ENCODE measurements around the gene GPR152.
A peak's percentile ranks its signal among the peaks of the same experiment; 100 is the strongest.

The GPR152 gene

DNA sequence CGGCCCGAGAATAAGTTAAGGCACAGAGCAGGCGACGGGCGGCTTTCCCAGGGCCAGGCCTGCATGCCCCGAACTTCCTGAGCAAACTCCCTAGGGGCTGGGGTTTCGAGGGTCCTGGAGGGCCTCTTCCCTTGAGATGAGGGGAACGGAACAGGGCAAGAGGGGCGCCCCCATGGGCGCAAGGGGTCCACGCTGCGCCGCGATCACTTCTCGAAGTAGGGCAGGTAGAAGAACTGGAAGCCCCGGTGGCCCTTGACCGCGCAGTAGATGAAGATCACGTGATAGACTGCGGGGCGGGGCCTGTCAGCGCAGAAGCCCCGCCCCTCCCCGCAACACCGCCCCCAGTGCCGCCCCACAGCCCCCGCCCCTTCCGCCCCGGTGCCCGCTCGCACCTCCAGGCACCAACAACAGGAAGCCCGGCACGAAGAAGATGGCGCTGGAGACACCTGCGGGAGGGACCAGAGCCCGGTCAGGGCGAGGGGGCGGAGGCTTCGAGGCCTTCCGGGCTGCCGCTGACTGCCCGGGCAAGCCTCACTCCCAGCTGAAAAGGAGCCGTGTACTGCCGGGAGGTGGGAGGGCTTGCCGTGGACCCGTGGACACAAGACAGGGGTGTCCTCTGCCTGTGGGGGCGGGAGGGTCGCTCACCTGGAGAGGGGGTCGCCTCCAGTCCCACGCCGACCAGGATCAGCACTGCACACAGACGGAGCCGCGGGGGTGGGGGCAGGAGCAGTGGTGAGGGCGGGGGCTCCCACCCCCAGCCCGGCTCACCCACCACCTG, 12.1 kb upstream of the GPR152 start:
- Mint-ChIP-seq H3K4me1 (peaks cover 41 to 73% of the 10 kb centered on the region in 2 donors), H3K36me3 (peaks cover 12 to 21% of the 10 kb centered on the region in 2 donors), H3K4me3 (peak overlapping the region; percentile 94 to 99), H3K27me3 (no peaks in the 10 kb centered on the region), H3K9me3 (no peaks in the 10 kb centered on the region), H3K27ac (peak overlapping the region; percentile 98)
- DNase-seq (peak; percentile 90), ATAC-seq (replicated peaks) (peak; percentile 76)

DNA sequence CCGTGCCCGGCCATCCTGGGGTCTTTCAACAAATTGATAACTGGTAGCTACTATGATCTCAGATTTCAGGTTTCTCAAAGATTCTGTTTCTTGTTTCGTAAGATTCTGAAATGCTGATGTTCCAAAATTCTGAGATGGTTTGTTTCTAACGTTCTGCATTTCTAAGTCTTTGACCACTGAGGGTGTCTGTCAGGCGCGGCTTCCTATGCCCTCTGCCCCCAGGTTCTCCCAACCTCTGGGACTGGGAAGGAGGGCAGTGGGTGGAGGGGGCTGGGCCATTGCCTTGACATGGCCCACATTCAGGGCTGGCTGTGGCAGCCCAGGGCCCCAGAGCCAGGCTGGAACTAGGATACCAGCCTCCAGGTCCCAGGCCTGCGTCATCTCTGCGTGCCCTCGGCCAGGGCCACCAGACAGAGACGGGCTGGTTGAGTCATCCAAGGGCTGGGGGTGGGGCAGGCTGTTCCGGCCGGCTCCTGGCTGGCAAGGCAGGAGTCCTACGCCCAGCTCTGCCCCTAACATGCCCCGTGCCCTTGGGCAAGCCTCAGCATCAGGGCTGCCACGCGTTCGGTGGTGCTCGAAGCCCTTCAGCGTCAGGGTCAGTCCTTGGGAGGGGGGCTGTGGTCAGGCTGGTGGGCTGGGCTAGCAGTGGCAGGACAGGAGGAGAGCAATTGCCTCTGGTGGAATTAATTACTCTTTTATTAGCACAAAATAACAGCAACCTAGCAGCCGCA, 11.3 kb upstream of the GPR152 start:
- no peaks in the 10 kb centered on the region for H3K9me3 Mint-ChIP-seq
- no peaks in the 10 kb centered on the region for H3K27me3 Mint-ChIP-seq
- DNase-seq (no peak), ATAC-seq (replicated peaks) (no peak)
- peak overlapping the region; percentile 94 to 99 for H3K4me3 Mint-ChIP-seq
- H3K27ac Mint-ChIP-seq: peak overlapping the region; percentile 98
- peaks cover 12 to 21% of the 10 kb centered on the region in 2 donors for H3K36me3 Mint-ChIP-seq
- H3K4me1 Mint-ChIP-seq: peaks cover 46 to 80% of the 10 kb centered on the region in 2 donors

DNA sequence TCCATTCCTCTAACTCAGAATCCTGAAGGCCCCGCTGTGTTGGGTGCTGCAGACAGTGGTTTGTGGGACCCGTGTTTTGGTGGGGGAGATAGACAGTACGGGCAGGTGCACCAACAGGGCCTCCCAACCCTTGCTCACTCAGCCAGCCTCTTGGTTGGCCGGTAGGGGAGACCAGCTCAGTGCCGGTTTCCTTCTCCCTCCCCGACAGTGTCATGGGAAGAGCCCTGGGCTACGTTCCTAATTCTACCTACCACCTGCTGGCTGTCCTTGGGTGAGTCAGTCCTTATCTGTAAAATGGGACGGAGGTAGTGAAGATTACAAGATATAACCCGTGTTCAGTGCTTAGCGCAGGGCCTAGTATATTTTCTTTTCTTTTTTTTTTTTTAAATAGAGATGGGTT, 10.7 kb upstream of the GPR152 start:
- Mint-ChIP-seq H3K27ac (peak overlapping the region; percentile 47), H3K9me3 (no peaks in the 10 kb centered on the region), H3K27me3 (no peaks in the 10 kb centered on the region), H3K4me1 (peaks cover 43 to 82% of the 10 kb centered on the region in 2 donors), H3K4me3 (no peak overlapping the region), H3K36me3 (peaks cover 9 to 21% of the 10 kb centered on the region in 2 donors)
- ATAC-seq (replicated peaks) (no peak), DNase-seq (no peak)

DNA sequence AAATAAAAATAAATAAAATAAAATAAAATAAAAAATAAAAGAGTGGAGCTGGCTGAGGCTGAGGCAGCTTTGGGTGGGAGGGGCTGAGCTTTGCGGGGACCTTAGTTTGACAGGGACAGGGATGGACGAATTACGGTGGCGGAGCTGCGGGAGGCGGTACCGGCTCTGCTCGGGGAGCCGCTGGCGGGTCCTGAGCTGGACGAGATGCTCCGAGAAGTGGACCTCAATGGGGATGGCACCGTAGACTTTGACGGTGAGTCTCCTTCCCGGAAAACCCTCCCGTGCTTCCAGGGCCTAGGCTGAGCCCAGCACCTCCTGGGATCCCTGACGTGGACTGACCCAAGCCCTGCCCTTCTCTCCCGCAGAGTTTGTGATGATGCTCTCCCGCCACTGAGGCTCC, 5.7 kb upstream of the GPR152 start:
- H3K27me3 Mint-ChIP-seq: no peaks in the 10 kb centered on the region
- H3K9me3 Mint-ChIP-seq: no peaks in the 10 kb centered on the region
- peak overlapping the region; percentile 96 for H3K27ac Mint-ChIP-seq
- H3K36me3 Mint-ChIP-seq: no peaks in the 10 kb centered on the region
- H3K4me1 Mint-ChIP-seq: peaks cover 35 to 75% of the 10 kb centered on the region in 2 donors
- no peak overlapping the region for H3K4me3 Mint-ChIP-seq
- DNase-seq (no peak), ATAC-seq (replicated peaks) (no peak)

DNA sequence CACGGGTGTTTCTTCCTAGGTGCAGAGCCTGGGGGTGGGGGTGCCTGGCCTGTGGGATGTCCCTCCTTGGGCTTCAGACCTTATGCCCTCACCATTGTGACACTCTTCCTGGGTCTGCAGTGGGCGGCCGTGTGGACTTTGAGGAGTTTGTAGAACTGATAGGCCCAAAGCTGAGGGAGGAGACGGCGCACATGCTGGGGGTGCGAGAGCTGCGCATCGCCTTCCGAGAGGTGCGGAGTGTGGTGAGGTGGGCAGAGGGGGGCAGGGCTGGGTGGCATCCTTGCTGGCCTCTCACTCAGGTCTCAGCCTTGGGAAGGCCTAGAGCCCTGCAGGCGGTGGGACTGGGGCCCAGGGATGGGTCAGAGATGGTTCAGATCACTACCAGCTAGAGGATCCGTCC, 4.9 kb upstream of the GPR152 start:
- Mint-ChIP-seq H3K36me3 (no peaks in the 10 kb centered on the region), H3K4me3 (no peak overlapping the region), H3K27me3 (no peaks in the 10 kb centered on the region), H3K4me1 (peaks cover 30 to 73% of the 10 kb centered on the region in 2 donors), H3K27ac (peak overlapping the region; percentile 60), H3K9me3 (no peaks in the 10 kb centered on the region)
- no peak for DNase-seq
- ATAC-seq (replicated peaks): no peak

DNA sequence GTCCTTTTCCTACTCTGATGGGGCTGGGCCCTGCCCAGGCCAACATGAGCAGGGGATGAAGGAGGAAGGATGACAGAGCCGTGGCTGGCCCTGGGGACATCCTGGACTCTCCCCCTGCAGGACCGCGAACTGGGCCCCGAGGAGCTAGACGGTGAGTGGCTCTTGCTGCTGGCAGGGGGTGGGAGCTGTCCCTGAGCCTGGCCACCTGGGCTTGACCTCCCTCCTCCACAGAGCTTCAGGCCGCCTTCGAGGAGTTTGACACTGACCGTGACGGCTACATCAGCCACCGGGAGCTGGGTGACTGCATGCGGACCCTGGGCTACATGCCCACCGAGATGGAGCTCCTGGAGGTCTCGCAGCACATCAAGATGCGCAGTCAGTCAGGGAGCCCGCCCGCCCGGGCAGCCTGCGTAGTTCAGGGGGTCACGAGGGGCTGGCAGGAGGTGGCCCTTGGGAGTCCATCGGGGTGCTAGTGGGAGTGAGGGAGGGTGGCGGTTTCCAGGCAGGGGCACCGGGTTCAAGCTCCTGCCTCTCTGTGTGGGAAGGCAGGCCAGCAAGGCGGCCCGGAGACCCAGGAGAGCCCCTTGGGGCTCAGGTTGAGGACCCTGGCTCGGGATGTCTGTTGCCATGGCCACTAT, 3.7 kb upstream of the GPR152 start:
- Mint-ChIP-seq H3K36me3 (no peaks in the 10 kb centered on the region), H3K4me1 (peaks cover 36 to 84% of the 10 kb centered on the region in 2 donors), H3K9me3 (no peaks in the 10 kb centered on the region), H3K4me3 (no peak overlapping the region), H3K27me3 (no peaks in the 10 kb centered on the region), H3K27ac (no peak overlapping the region)
- no peak for DNase-seq
- no peak for ATAC-seq (replicated peaks)

DNA sequence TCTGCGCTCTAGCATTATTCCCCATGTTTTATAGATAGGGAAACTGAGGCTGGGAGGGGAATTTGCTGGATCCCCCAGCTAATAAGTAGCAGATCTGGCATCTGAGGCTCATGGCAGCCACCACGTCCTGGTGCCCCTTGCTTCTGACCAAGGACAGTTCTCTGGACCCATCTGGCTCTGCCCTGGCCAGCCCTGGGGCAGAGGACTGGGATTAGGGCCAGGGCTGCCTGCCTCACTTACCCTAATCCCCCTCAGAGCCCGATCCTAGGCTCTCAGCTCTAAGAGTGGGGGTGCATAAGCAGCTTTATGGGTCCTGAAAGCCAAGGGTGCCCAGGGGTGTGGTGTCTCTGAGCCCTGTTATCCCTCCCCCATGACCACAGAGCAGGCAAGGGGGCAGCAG, 2.5 kb upstream of the GPR152 start, which contains the start of gene CABP4:
TSS of gene CABP4 (plus strand) at position 301 of the 400 bp plus-strand sequence. CDS start at position 371, 70 bp downstream.
- Mint-ChIP-seq H3K9me3 (no peaks in the 10 kb centered on the region), H3K36me3 (no peaks in the 10 kb centered on the region), H3K27me3 (no peaks in the 10 kb centered on the region), H3K4me1 (peaks cover 35 to 84% of the 10 kb centered on the region in 2 donors), H3K4me3 (no peak within 1 kb of the TSS), H3K27ac (peak within 1 kb of the TSS; percentile 65)
- ATAC-seq (replicated peaks): no peak
- DNase-seq: no peak

DNA sequence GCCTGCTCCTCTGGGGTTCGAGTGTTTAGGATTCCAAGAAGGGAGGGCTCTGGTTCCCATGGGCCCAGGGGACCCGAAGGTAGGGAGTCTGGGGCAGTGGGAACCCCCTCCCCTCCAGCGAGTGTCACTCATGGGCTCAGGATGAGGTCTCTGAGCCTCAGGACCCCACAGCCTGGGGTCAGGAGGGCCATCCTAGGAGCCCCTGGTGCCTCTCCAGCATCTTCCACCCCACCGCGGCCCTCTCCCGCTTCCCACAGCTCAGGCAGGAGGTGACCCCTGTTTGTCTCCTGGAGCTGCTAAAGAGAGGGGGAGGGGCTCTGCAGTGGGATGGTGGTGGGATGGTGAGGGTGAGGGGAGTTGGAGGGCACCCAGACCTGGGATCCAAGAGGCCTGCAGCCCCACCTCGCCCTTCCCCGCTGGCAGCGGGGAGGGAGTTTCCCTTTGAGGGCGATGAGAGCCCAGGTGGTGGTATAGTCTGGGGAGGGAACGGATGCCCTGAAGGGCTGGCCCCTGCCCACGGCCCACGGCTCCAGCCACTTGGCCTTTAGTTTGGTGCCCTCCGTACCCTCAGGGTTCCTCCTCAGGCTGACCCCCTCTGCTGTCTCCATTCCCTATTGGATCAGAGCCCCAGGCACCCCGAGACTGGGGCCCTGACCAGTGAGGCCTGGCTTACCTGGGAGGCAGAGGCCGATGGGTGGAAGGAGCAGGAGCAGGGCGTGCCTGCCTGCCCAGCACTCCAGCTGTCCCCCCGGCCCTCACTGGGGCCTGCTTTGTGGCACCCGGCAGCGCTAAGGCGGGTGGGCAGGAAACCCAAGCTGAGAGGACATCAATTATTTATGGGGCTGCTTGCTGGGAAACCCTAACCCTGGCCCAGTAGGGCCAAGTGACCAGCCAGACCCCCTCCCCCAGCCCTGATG, 1.5 kb upstream of the GPR152 start:
- H3K9me3 Mint-ChIP-seq: no peaks in the 10 kb centered on the region
- H3K36me3 Mint-ChIP-seq: no peaks in the 10 kb centered on the region
- ATAC-seq (replicated peaks) (no peak), DNase-seq (no peak)
- no peak overlapping the region for H3K4me3 Mint-ChIP-seq
- H3K4me1 Mint-ChIP-seq: peaks cover 35 to 84% of the 10 kb centered on the region in 2 donors
- no peak overlapping the region for H3K27ac Mint-ChIP-seq
- no peaks in the 10 kb centered on the region for H3K27me3 Mint-ChIP-seq

DNA sequence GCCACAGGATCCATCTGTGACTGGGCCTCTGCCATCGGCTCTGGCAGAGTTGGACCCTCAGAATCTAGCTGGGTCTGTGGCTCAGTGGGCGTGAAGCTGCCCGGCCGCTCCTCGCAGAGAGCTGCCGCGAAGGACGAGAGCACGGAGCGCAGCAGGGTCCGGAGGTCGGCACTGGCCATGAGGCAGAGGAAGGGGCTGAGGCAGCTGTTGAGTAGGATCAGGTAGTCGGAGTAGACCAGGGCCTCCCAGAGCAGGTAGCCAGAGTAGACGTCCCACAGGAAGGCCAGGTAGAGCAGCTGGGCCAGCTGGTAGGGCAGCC, 912 bp downstream of the GPR152 start:
- Mint-ChIP-seq H3K27me3 (no peaks in the 10 kb centered on the region), H3K27ac (peak overlapping the region; percentile 94), H3K36me3 (no peaks in the 10 kb centered on the region), H3K9me3 (no peaks in the 10 kb centered on the region), H3K4me3 (peak overlapping the region; percentile 32 to 51), H3K4me1 (peaks cover 36 to 82% of the 10 kb centered on the region in 2 donors)
- ATAC-seq (replicated peaks) (no peak), DNase-seq (no peak)

DNA sequence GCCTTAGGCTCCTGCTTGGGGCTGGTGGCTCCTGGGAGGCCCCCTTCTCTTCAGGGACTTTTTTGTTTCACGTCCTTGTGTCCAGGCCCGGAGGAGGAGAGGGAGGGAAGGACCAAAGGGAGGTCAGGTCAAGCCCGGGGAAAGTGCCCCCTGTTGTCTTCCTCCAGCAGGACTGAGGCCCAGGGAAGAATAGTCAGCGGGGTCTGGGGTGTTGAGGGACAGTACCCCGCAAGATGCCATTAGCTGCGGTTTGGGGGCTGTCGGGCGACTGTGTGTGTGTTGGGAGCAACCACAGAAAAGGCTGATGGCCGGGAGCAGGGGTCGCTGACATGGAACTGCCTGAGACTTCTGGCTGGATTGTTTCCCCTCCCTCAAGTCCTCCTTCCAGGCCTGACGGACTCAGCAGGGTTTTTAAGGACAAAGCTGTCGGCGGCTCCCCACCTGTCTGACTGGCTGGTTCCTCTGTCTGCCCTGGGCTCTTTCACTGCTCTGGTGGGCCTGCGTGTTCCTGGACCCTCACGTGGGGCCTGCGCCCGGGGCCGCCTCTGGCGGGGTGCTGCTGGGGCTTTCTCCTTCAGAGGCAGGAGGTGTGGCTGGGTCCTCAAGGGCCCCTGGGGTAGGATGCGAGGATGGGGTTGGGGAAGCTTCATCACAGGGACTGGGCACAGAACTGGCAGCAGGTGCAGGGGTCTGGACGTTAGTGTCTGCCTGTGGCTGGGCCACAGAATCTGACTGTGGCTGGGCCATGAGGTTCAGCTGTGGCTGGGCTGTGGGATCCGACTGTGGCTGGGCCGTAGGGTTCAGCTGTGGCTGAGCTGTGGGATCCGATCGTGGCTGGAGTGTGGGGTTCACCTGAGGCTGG, 1.5 kb downstream of the GPR152 start:
- Mint-ChIP-seq H3K9me3 (no peaks in the 10 kb centered on the region), H3K27ac (peak overlapping the region; percentile 94), H3K4me1 (peaks cover 38 to 81% of the 10 kb centered on the region in 2 donors), H3K4me3 (peak overlapping the region in 1 of 2 donors; percentile 32), H3K27me3 (no peaks in the 10 kb centered on the region), H3K36me3 (no peaks in the 10 kb centered on the region)
- DNase-seq (no peak), ATAC-seq (replicated peaks) (no peak)

DNA sequence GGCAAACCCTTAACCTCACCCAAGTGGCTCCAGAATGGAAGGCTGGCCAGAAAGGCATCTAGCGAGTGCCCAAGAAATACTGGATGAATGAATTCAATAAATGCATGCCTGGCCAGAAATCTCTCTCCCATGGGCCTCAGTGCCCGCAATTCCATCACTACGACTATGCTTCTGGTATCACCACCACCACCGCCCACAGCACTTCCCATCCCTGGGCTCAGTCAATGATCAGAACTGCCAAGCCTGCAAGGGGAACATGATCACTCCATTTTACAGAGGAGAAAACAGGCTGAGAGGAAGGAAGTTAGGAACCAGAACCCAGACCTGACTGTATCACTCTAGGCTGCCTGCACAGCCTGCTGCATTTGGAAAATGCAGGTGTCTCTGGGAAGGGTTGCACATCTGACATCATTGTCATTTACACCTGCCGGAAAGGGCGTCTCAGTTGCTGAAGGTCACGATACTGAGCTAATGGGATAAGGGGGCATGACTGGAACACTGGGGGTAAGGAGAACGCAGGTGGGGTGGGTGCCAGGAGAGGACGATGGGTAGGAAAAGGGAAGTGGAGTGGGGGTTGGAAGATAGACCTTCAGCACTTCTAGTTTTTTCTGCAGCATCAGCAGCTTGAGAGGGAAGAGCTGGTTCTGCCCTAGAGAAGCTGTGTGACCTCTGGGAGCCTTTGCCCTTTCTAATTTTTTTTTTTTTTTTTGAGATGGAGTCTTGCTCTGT, 3.2 kb downstream of the GPR152 start:
- DNase-seq: no peak
- H3K9me3 Mint-ChIP-seq: no peaks in the 10 kb centered on the region
- peaks cover 47 to 81% of the 10 kb centered on the region in 2 donors for H3K4me1 Mint-ChIP-seq
- peak overlapping the region; percentile 80 for H3K27ac Mint-ChIP-seq
- no peak overlapping the region for H3K4me3 Mint-ChIP-seq
- H3K36me3 Mint-ChIP-seq: no peaks in the 10 kb centered on the region
- ATAC-seq (replicated peaks): peak; percentile 12 to 36
- no peaks in the 10 kb centered on the region for H3K27me3 Mint-ChIP-seq

DNA sequence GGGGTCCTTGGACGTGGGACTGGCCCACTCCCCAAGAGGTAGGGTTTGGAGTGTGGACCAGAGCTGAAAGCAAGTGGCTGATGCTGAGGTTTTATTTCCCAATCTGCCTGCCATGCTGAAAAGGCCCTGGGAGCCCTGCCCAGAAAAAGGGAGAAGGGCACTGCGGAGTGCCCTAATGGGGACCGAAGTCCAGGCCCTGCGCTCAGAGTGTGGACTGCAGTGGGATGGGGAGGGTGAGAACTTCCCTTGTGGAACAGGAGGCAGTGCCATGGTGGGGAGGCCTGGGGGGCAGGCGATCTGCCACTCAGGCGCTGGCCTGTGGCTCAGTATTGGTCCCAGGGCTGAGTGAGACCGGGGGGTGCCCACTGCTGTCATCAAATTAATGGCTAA, 4.3 kb downstream of the GPR152 start:
- Mint-ChIP-seq H3K27ac (no peak overlapping the region), H3K4me1 (peaks cover 49 to 86% of the 10 kb centered on the region in 2 donors), H3K27me3 (no peaks in the 10 kb centered on the region), H3K4me3 (peak overlapping the region in 1 of 2 donors; percentile 23), H3K9me3 (no peaks in the 10 kb centered on the region), H3K36me3 (no peaks in the 10 kb centered on the region)
- DNase-seq: no peak
- no peak for ATAC-seq (replicated peaks)

Data from stimulated activated naive B cell treated with anti-CD40 and anti-IgM and Interleukin-4, amounts not matched to agents 10 μg/mL and 1 μg/mL and 100 μg/mL, for 72 hours (primary cell).